RWPE2 (cell line): Measurements from ENCODE around the gene SEPTIN2.
"Not testable (repeated sequence)": the region's sequence is repeated elsewhere in the genome, so short reads cannot be mapped to it uniquely, and the experiment has no call there.

Experiments
- ATAC-seq: fragments of 200-7000 bp; cut with Tn5 transposase; 3 replicates; pipeline ENCODE4 v1.9.1; 2021; ENCODE audit warnings: low read depth
- DNase-seq: peaks from one replicate; pipeline ENCODE4 v3.0.0-alpha.2; 2020; ENCODE audit warnings: low spot score
- H3K27ac ChIP-seq: fragments of 450-650 bp; 2 replicates; pipeline ENCODE4 v1.5.1; 2017; ENCODE audit warnings: mild to moderate bottlenecking; ENCODE audit not compliant: poor library complexity, severe bottlenecking
- H3K27me3 ChIP-seq: fragments of 250-450 bp; sonication (Bioruptor Pico); 2 replicates; pipeline ENCODE4 v1.5.1; 2021; ENCODE audit warnings: mild to moderate bottlenecking, moderate library complexity; ENCODE audit not compliant: insufficient read depth, poor library complexity, severe bottlenecking
- H3K36me3 ChIP-seq: fragments of 250-450 bp; sonication (Bioruptor Pico); 2 replicates; pipeline ENCODE4 v1.5.1; 2020; ENCODE audit warnings: low read depth, mild to moderate bottlenecking, moderate library complexity
- H3K4me1 ChIP-seq: fragments of 250-450 bp; sonication (Bioruptor Pico); 2 replicates; pipeline ENCODE4 v1.5.1; 2021; ENCODE audit warnings: mild to moderate bottlenecking, moderate library complexity; ENCODE audit not compliant: insufficient read depth, poor library complexity, severe bottlenecking
- H3K4me3 ChIP-seq: fragments of 250-450 bp; sonication (Bioruptor Pico); 2 replicates; pipeline ENCODE4 v1.5.1; 2021; ENCODE audit warnings: mild to moderate bottlenecking, moderate library complexity; ENCODE audit not compliant: severe bottlenecking
- H3K9me3 ChIP-seq: fragments of 250-450 bp; sonication (Bioruptor Pico); 2 replicates; pipeline ENCODE4 v1.5.1; 2021; ENCODE audit warnings: mild to moderate bottlenecking, moderate library complexity; ENCODE audit not compliant: severe bottlenecking
- CTCF ChIP-seq: fragments of 450-650 bp; IDR thresholded peaks from one replicate; pipeline ENCODE4 v1.5.1; 2017; ENCODE audit warnings: mild to moderate bottlenecking, moderate library complexity; ENCODE audit not compliant: poor library complexity, severe bottlenecking

Gene SEPTIN2

GRCh38 chr2:241373446-241373845 is 57.7 kb downstream of the SEPTIN2 start:
- TF ChIP-seq CTCF = no peak
- peaks cover 21% of the 10 kb centered on the region for H3K36me3 ChIP-seq
- no peak overlapping the region for H3K27ac ChIP-seq
- no peak overlapping the region for H3K4me3 ChIP-seq
- ATAC-seq (no peak), DNase-seq (no peak)
- peaks cover 3% of the 10 kb centered on the region for H3K4me1 ChIP-seq
- H3K27me3 ChIP-seq = no peaks in the 10 kb centered on the region
- H3K9me3 ChIP-seq = no peaks in the 10 kb centered on the region

DNA sequence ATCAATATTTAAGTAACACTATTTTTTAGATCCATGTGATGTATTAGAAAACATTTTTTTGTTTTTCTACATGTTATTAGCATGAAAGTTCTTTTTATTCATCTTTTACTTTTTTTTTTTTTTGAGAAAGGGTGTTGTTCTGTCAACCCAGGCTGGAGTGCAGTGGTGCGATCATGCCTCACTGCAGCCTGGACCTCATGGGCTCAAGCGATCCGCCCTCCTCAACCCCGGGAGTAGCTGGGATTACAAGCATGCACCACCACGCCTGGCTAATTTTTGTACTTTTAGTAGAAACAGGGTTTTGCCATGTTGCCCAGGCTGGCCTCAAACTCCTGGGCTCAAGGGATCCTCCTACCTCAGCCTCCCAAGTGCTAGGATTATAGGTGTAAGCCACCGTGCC is 58.2 kb downstream of the SEPTIN2 start:
- H3K27me3 ChIP-seq, H3K4me1 ChIP-seq, H3K4me3 ChIP-seq, H3K9me3 ChIP-seq, ATAC-seq, H3K27ac ChIP-seq, DNase-seq: not testable (repeated sequence)
- peaks cover 21% of the 10 kb centered on the region for H3K36me3 ChIP-seq

DNA sequence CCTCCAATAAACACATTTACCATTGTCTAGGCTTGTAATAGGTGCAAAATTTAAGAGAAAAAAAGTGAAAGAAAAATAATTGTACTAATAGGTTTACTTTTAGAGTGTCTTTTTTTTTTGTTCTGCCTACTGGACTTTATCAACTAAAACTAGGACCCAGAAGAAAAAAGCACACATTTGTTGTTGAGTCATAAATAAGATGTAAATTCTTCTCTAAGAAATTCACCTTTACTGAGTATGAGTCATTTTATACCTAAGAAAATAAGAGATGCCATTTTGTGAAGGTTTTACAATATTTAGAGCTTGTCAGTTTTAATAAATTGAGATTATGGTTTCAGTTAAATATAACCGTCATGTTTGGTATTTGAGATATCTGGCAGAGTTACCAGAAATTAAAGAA is 59.6 kb downstream of the SEPTIN2 start:
- no peaks in the 10 kb centered on the region for H3K27me3 ChIP-seq
- DNase-seq = no peak
- H3K4me3 ChIP-seq = no peak overlapping the region
- H3K9me3 ChIP-seq = no peaks in the 10 kb centered on the region
- peaks cover 21% of the 10 kb centered on the region for H3K36me3 ChIP-seq
- ATAC-seq = no peak
- H3K27ac ChIP-seq = no peak overlapping the region
- no peak for TF ChIP-seq CTCF
- H3K4me1 ChIP-seq = peaks cover 3% of the 10 kb centered on the region

GRCh38 chr2:241376808-241377207 is 61.1 kb downstream of the SEPTIN2 start:
- Histone ChIP-seq H3K27me3 (no peaks in the 10 kb centered on the region), H3K36me3 (peaks cover 22% of the 10 kb centered on the region), H3K4me3 (no peak overlapping the region), H3K9me3 (no peaks in the 10 kb centered on the region), H3K4me1 (peaks cover 3% of the 10 kb centered on the region), H3K27ac (no peak overlapping the region)
- no peak for TF ChIP-seq CTCF
- no peak for DNase-seq
- no peak for ATAC-seq

GRCh38 chr2:241378816-241379215 is 63.1 kb downstream of the SEPTIN2 start:
- no peak overlapping the region for H3K4me3 ChIP-seq
- no peak for ATAC-seq
- DNase-seq = no peak
- peaks cover 21% of the 10 kb centered on the region; the same call in 1 of the 2 replicates for H3K36me3 ChIP-seq
- no peaks in the 10 kb centered on the region for H3K9me3 ChIP-seq
- H3K4me1 ChIP-seq = peaks cover 3% of the 10 kb centered on the region
- H3K27ac ChIP-seq = no peak overlapping the region
- H3K27me3 ChIP-seq = no peaks in the 10 kb centered on the region
- TF ChIP-seq CTCF = no peak
